ENCODE results near the gene MAST1. TPM values are rescaled to one million over a fixed set of nuclear protein-coding genes. Genes with fewer than 3 reads are reported as not detected.

The MAST1 gene
- total RNA-seq, 4 donors from 2014 or later = not detected

GRCh38 chr19:12884926-12885748, 46.8 kb downstream of the MAST1 start:
- TF ChIP-seq POLR2A (IDR thresholded peaks at IDR 0.05) = no peak
- TF ChIP-seq CTCF (IDR thresholded peaks at IDR 0.05 in 4 of 5, conservative IDR thresholded peaks at IDR 0.05 in 1 of 5) = peak; percentile 28 to 76 (median 61)
- Histone ChIP-seq H3K27ac (peak overlapping the region in 1 of 4 donors; percentile 36), H3K27me3 (peaks cover 8 to 28% (median 15%) of the 10 kb centered on the region in 3 donors), H3K4me1 (peaks cover 7 to 32% of the 10 kb centered on the region in 2 donors), H3K9me3 (no peaks in the 10 kb centered on the region), H3K4me3 (peak overlapping the region; percentile 35 to 64 (median 48)), H3K36me3 (no peaks in the 10 kb centered on the region)
- in situ Hi-C loops (cut with MboI; ENCODE audit: low sequenced_read_pairs in 4 of 4) (loop anchor here in 1 of 4 donors (10.0 kb wide), 1 partner anchor 80 kb away; the partner anchor contains the start of gene DAND5), intact Hi-C loops (cut with DNase I; ENCODE audit: low total_unique reads) (loop anchor here (1.0 to 5.0 kb wide), 2 partner anchors 80 to 232 kb away; partner anchors contain the start of genes NACC1 and TRMT1)
- DNase-seq = peak in 1 of 2 donors; percentile 57
- no peak for ATAC-seq

- in situ Hi-C loops (cut with MboI; ENCODE audit: low sequenced_read_pairs in 4 of 4) = loop anchor here in 1 of 4 donors (10.0 kb wide), 1 partner anchor 79 kb away; the partner anchor contains the start of gene DAND5
- no peaks in the 10 kb centered on the region for H3K9me3 ChIP-seq
- peaks cover 0 to 30% of the 10 kb centered on the region in 2 donors for H3K4me1 ChIP-seq
- DNase-seq (no peak), ATAC-seq (no peak)
- peak in 1 of 5 experiments; percentile 3 for TF ChIP-seq CTCF (IDR thresholded peaks at IDR 0.05 in 4 of 5, conservative IDR thresholded peaks at IDR 0.05 in 1 of 5)
- no peak for TF ChIP-seq POLR2A (IDR thresholded peaks at IDR 0.05)
- H3K27ac ChIP-seq = peak overlapping the region in 1 of 4 donors; percentile 36
- no peaks in the 10 kb centered on the region for H3K36me3 ChIP-seq
- peaks cover 8 to 28% (median 15%) of the 10 kb centered on the region in 3 donors for H3K27me3 ChIP-seq
- intact Hi-C loops (cut with DNase I; ENCODE audit: low total_unique reads) = loop anchor here (1.0 kb wide), 1 partner anchor 79 kb away; no protein-coding TSS in a partner anchor
- peak overlapping the region; percentile 35 to 64 (median 48) for H3K4me3 ChIP-seq
Measured at GRCh38 chr19:12885749-12886650, 47.7 kb downstream of the MAST1 start.

GRCh38 chr19:12886651-12886968, 48.3 kb downstream of the MAST1 start:
- no peak overlapping the region for H3K27ac ChIP-seq
- H3K9me3 ChIP-seq = no peaks in the 10 kb centered on the region
- no peak for ATAC-seq
- TF ChIP-seq CTCF (IDR thresholded peaks at IDR 0.05 in 4 of 5, conservative IDR thresholded peaks at IDR 0.05 in 1 of 5) (no peak), POLR2A (IDR thresholded peaks at IDR 0.05) (no peak)
- DNase-seq = no peak
- in situ Hi-C loops (cut with MboI; ENCODE audit: low sequenced_read_pairs in 4 of 4) = loop anchor here in 1 of 4 donors (10.0 kb wide), 1 partner anchor 78 kb away; the partner anchor contains the start of gene DAND5
- intact Hi-C loops (cut with DNase I; ENCODE audit: low total_unique reads) = no loop called here
- H3K36me3 ChIP-seq = no peaks in the 10 kb centered on the region
- peaks cover 8 to 28% (median 15%) of the 10 kb centered on the region in 3 donors for H3K27me3 ChIP-seq
- H3K4me3 ChIP-seq = no peak overlapping the region
- H3K4me1 ChIP-seq = peaks cover under 1 to 29% of the 10 kb centered on the region in 2 donors

- H3K27ac ChIP-seq = peak within 1 kb of the TSS in 1 of 4 donors; percentile 36
- H3K36me3 ChIP-seq = no peaks in the 10 kb centered on the region
- in situ Hi-C loops (cut with MboI; ENCODE audit: low sequenced_read_pairs in 4 of 4) = loop anchor here in 1 of 4 donors (10.0 kb wide), 1 partner anchor 78 kb away; the partner anchor contains the start of gene DAND5
- H3K4me1 ChIP-seq = peaks cover 6 to 30% of the 10 kb centered on the region in 2 donors
- no peak for DNase-seq
- ATAC-seq = no peak
- H3K9me3 ChIP-seq = no peaks in the 10 kb centered on the region
- TF ChIP-seq POLR2A (IDR thresholded peaks at IDR 0.05) = no peak
- TF ChIP-seq CTCF (IDR thresholded peaks at IDR 0.05 in 4 of 5, conservative IDR thresholded peaks at IDR 0.05 in 1 of 5) = no peak
- H3K4me3 ChIP-seq = peak within 1 kb of the TSS in 3 of 4 donors; percentile 46 to 64 (median 49)
- intact Hi-C loops (cut with DNase I; ENCODE audit: low total_unique reads) = no loop called here
- peaks cover 8 to 28% (median 15%) of the 10 kb centered on the region in 3 donors for H3K27me3 ChIP-seq
Measured at GRCh38 chr19:12886969-12887747, 48.8 kb downstream of the MAST1 start, which contains the start of gene KLF1. Gene KLF1, minus strand, starts transcription at chr19:12887201. Its CDS starts 61 bp downstream, at chr19:12887140.
